IPS-11a (cell line): ENCODE results near the gene C5orf24.
"Not testable (repeated sequence)": the region's sequence is repeated elsewhere in the genome, so short reads cannot be mapped to it uniquely, and the experiment has no call there.

Experiments
- H3K4me3 ChIP-seq: one replicate; pipeline ENCODE4 v1.5.1; 2013; ENCODE audit warnings: low read depth, low read length, control low read depth

C5orf24 gene

GRCh38 chr5:134845852-134846640 lies at the start of gene C5orf24:
C5orf24 (plus strand) TSS chr5:134845968; CDS start chr5:134854901, 8,933 bp downstream.
- peak within 1 kb of the TSS; percentile 88 for H3K4me3 ChIP-seq

- H3K4me3 ChIP-seq = no peak overlapping the region
Observed at GRCh38 chr5:134798468-134798867, 47.3 kb upstream of the C5orf24 start.

- H3K4me3 ChIP-seq = no peak overlapping the region
Observed at GRCh38 chr5:134803821-134804220, 41.9 kb upstream of the C5orf24 start.

GRCh38 chr5:134813407-134813806 lies 32.4 kb upstream of the C5orf24 start:
- no peak overlapping the region for H3K4me3 ChIP-seq

GRCh38 chr5:134813827-134814226 lies 31.9 kb upstream of the C5orf24 start:
- no peak overlapping the region for H3K4me3 ChIP-seq

GRCh38 chr5:134817006-134817405 lies 28.8 kb upstream of the C5orf24 start:
- H3K4me3 ChIP-seq = no peak overlapping the region

- no peak overlapping the region for H3K4me3 ChIP-seq
Observed at GRCh38 chr5:134818776-134819175, 27.0 kb upstream of the C5orf24 start.

GRCh38 chr5:134819407-134819963 lies 26.3 kb upstream of the C5orf24 start:
- no peak overlapping the region for H3K4me3 ChIP-seq

GRCh38 chr5:134821841-134822240 lies 23.9 kb upstream of the C5orf24 start:
- no peak overlapping the region for H3K4me3 ChIP-seq

GRCh38 chr5:134824681-134825080 lies 21.1 kb upstream of the C5orf24 start:
- no peak overlapping the region for H3K4me3 ChIP-seq

GRCh38 chr5:134825212-134825611 lies 20.6 kb upstream of the C5orf24 start:
- H3K4me3 ChIP-seq = no peak overlapping the region

- H3K4me3 ChIP-seq = no peak overlapping the region
Observed at GRCh38 chr5:134833340-134834032, 12.3 kb upstream of the C5orf24 start.

- H3K4me3 ChIP-seq = no peak overlapping the region
Observed at GRCh38 chr5:134835623-134836022, 10.1 kb upstream of the C5orf24 start.

- no peak overlapping the region for H3K4me3 ChIP-seq
Observed at GRCh38 chr5:134837530-134838181, 8.1 kb upstream of the C5orf24 start.

GRCh38 chr5:134838361-134838760 lies 7.4 kb upstream of the C5orf24 start:
- H3K4me3 ChIP-seq = not testable (repeated sequence)

GRCh38 chr5:134840811-134841210 lies 5.0 kb upstream of the C5orf24 start:
- H3K4me3 ChIP-seq = no peak overlapping the region

- no peak overlapping the region for H3K4me3 ChIP-seq
Observed at GRCh38 chr5:134844252-134844651, 1.5 kb upstream of the C5orf24 start.

- peak overlapping the region; percentile 88 for H3K4me3 ChIP-seq
Observed at GRCh38 chr5:134845335-134845851, 375 bp upstream of the C5orf24 start.

GRCh38 chr5:134846641-134846960 lies 833 bp downstream of the C5orf24 start:
- H3K4me3 ChIP-seq = peak overlapping the region; percentile 88

GRCh38 chr5:134849434-134849933 lies 3.7 kb downstream of the C5orf24 start:
- H3K4me3 ChIP-seq = not testable (repeated sequence)

- no peak overlapping the region for H3K4me3 ChIP-seq
Observed at GRCh38 chr5:134851307-134851923, 5.6 kb downstream of the C5orf24 start.
